Measurements from ENCODE around the gene GIGYF2. TPM values are rescaled to one million over a fixed set of nuclear protein-coding genes. Genes with fewer than 3 reads are reported as not detected.

The GIGYF2 gene
- total and polyA plus RNA-seq, 2 of the 4 experiments (the other 2 are of a cell fraction) = 14.7 to 66.0 TPM

GRCh38 chr2:232680006-232680405 lies 17.1 kb upstream of the GIGYF2 start:
- BruUV-seq (replicated peaks) = no TSS peak
- H3K4me2 ChIP-seq (ENCODE audit: low read depth, low read length) = no peak overlapping the region
- H3K79me1 ChIP-seq (ENCODE audit: low read depth in 1 of 2, low read length in 2 of 2) = no peaks in the 10 kb centered on the region
- H4K8ac ChIP-seq (ENCODE audit: low read depth in 2 of 2, low read length in 2 of 2) = no peak overlapping the region
- H3K27me3 ChIP-seq (ENCODE audit: control insufficient read depth, insufficient read depth, low read length) = peaks cover 16% of the 10 kb centered on the region
- no peak overlapping the region for H3K14ac ChIP-seq (replicated peaks; ENCODE audit: low read depth, low read length)
- no peak overlapping the region for H2BK15ac ChIP-seq (ENCODE audit: low read depth, low read length)
- no peak overlapping the region for H3K9ac ChIP-seq (ENCODE audit: low read depth, low read length)
- ChIA-PET POLR2A (ENCODE audit: unreplicated experiment) (no interaction called here), CTCF (no interaction called here)
- H2AK9ac ChIP-seq (replicated peaks; ENCODE audit: low read depth, low read length, poor library complexity) = no peak overlapping the region
- no peaks in the 10 kb centered on the region for H3K36me3 ChIP-seq (ENCODE audit: control insufficient read depth, insufficient read depth, low read length)
- H2AK5ac ChIP-seq (ENCODE audit: low read depth, low read length) = no peak overlapping the region
- H3K4me1 ChIP-seq (ENCODE audit: control insufficient read depth, insufficient read depth, low read length) = no peaks in the 10 kb centered on the region
- TF ChIP-seq POLR2A (IDR thresholded peaks at IDR 0.05; ENCODE audit: low read depth, low read length) = no peak
- no peak for TF ChIP-seq MAFK (IDR thresholded peaks at IDR 0.05; ENCODE audit: low read depth, low read length)
- no peak for TF ChIP-seq SMC3 (IDR thresholded peaks at IDR 0.05; ENCODE audit: low read depth, low read length)
- no peak for TF ChIP-seq CEBPB (IDR thresholded peaks at IDR 0.05; ENCODE audit: low read depth, low read length)
- no peak for TF ChIP-seq RCOR1 (IDR thresholded peaks at IDR 0.05; ENCODE audit: insufficient replicate concordance, low read length)
- TF ChIP-seq CTCF (conservative IDR thresholded peaks at IDR 0.05; ENCODE audit: low read depth, low read length) = no peak
- TF ChIP-seq FOS (IDR thresholded peaks at IDR 0.05; ENCODE audit: low read depth, low read length) = no peak
- no peak for TF ChIP-seq USF2 (IDR thresholded peaks at IDR 0.05; ENCODE audit: low read depth, low read length)
- TF ChIP-seq NFE2L2 (IDR thresholded peaks at IDR 0.05; ENCODE audit: low read depth, low read length) = no peak
- no peak for TF ChIP-seq MAZ (IDR thresholded peaks at IDR 0.05; ENCODE audit: borderline replicate concordance, low read depth, low read length)
- TF ChIP-seq ELK1 (IDR thresholded peaks at IDR 0.05; ENCODE audit: borderline replicate concordance, low read depth, low read length) = no peak
- no peak for TF ChIP-seq CHD1 (IDR thresholded peaks at IDR 0.05; ENCODE audit: low read depth, low read length)
- no peak for TF ChIP-seq BHLHE40 (IDR thresholded peaks at IDR 0.05; ENCODE audit: low read depth, low read length)
- TF ChIP-seq MXI1 (IDR thresholded peaks at IDR 0.05; ENCODE audit: borderline replicate concordance, low read depth, low read length) = no peak
- TF ChIP-seq RAD21 (IDR thresholded peaks at IDR 0.05; ENCODE audit: low read length) = no peak
- no peak for TF ChIP-seq RFX5 (IDR thresholded peaks at IDR 0.05; ENCODE audit: low read depth, low read length)
- H3K23ac ChIP-seq (ENCODE audit: low read depth, low read length) = no peak overlapping the region
- H4K91ac ChIP-seq (ENCODE audit: insufficient read depth, low read depth, low read length) = no peak overlapping the region
- H3K4me3 ChIP-seq (ENCODE audit: insufficient read depth, low read depth, low read length) = no peak overlapping the region
- ATAC-seq (ENCODE audit: low read depth) (no peak), DNase-seq (no peak)
- no peaks in the 10 kb centered on the region for H3K9me1 ChIP-seq (ENCODE audit: insufficient read depth, low read length)
- H2BK5ac ChIP-seq (ENCODE audit: low read depth, low read length, poor library complexity, severe bottlenecking) = no peak overlapping the region
- no peaks in the 10 kb centered on the region for H3K9me3 ChIP-seq (ENCODE audit: control insufficient read depth, insufficient read depth, low read length)
- in situ Hi-C loops (cut with MboI; ENCODE audit: low sequenced_read_pairs) (no loop called here), dilution Hi-C loops (cut with HindIII; ENCODE audit: low sequenced_read_pairs, unreplicated experiment) (no loop called here), intact Hi-C loops (cut with micrococcal nuclease) (no loop called here)
- H4K20me1 ChIP-seq (ENCODE audit: insufficient read depth, low read length) = no peaks in the 10 kb centered on the region
- H4K5ac ChIP-seq (ENCODE audit: low read depth, low read length) = no peak overlapping the region
- no peak overlapping the region for H3K4ac ChIP-seq (ENCODE audit: low read depth, low read length)
- no peak overlapping the region for H3K27ac ChIP-seq (ENCODE audit: insufficient read depth, low read length)
- H3K18ac ChIP-seq (ENCODE audit: low read depth, low read length) = no peak overlapping the region
- WGBS, 2 experiments (ENCODE audit: extremely low coverage in 2 of 2, insufficient read length in 1 of 2) = no CpG with 5 or more reads among the region's 7 CpGs
- H2BK20ac ChIP-seq (ENCODE audit: low read depth, low read length) = no peak overlapping the region
- no peak overlapping the region for H3K56ac ChIP-seq (ENCODE audit: extremely low read depth, insufficient read depth, low read length)
- no peak overlapping the region for H2BK120ac ChIP-seq (ENCODE audit: low read depth, low read length)
- no peak overlapping the region for H2AFZ ChIP-seq (replicated peaks; ENCODE audit: low read length, poor library complexity)

Data from IMR-90 (cell line).